Right atrium auricular region (tissue), 2 donors: ENCODE data around the gene YPEL4. TPM values are rescaled to one million over a fixed set of nuclear protein-coding genes. Genes with fewer than 3 reads are reported as not detected.

Source experiments
- DNase-seq: peaks from one replicate; pipeline ENCODE4 v3.0.0-alpha.2; 2019; ENCODE audit warnings: low spot score
- H3K27ac ChIP-seq, 2 donors: fragments of 200-600 bp; sonication (generic); 1 replicate in 1 of 2; 2 replicates in 1 of 2; pipeline ENCODE4 v1.5.1; 2016 to 2019
- H3K27me3 ChIP-seq, 2 donors: fragments of 200-600 bp; sonication (generic); one replicate each; pipeline versions ENCODE4 v1.5.1 to v1.6.0; 2017 to 2019
- H3K36me3 ChIP-seq: fragments of 200-600 bp; sonication (generic); one replicate; pipeline ENCODE4 v1.5.1; 2016
- H3K4me1 ChIP-seq, 2 donors: fragments of 200-600 bp; sonication (generic); one replicate each; pipeline versions ENCODE4 v1.5.1 to v1.6.0; 2017 to 2019
- H3K4me3 ChIP-seq, 2 donors: fragments of 200-600 bp; sonication (generic); 1 replicate in 1 of 2; 2 replicates in 1 of 2; pipeline ENCODE4 v1.5.1; 2017 to 2019; ENCODE audit warnings: mild to moderate bottlenecking in 1 of 2, moderate library complexity in 1 of 2
- H3K9me3 ChIP-seq, 2 donors: fragments of 200-600 bp; sonication (generic); one replicate each; pipeline ENCODE4 v1.5.1; 2019
- total RNA-seq, 2 donors: library from RNA; depleted of rRNA; stranded (reverse); fragments of >200 nt; gene quantifications; one replicate each; pipeline ENCODE4 v1.1.0, GENCODE V29; 2016
- TF ChIP-seq, protein P1 (sequence below), 2 donors: fragments of 200-600 bp; sonication (generic); IDR thresholded peaks; one replicate each; pipeline ENCODE4 v1.5.1; 2019; ENCODE audit warnings: antibody characterized with exemption in 2 of 2

YPEL4 gene
- total RNA-seq, 2 donors from 2014 or later: 0.55 to 0.63 TPM

DNA sequence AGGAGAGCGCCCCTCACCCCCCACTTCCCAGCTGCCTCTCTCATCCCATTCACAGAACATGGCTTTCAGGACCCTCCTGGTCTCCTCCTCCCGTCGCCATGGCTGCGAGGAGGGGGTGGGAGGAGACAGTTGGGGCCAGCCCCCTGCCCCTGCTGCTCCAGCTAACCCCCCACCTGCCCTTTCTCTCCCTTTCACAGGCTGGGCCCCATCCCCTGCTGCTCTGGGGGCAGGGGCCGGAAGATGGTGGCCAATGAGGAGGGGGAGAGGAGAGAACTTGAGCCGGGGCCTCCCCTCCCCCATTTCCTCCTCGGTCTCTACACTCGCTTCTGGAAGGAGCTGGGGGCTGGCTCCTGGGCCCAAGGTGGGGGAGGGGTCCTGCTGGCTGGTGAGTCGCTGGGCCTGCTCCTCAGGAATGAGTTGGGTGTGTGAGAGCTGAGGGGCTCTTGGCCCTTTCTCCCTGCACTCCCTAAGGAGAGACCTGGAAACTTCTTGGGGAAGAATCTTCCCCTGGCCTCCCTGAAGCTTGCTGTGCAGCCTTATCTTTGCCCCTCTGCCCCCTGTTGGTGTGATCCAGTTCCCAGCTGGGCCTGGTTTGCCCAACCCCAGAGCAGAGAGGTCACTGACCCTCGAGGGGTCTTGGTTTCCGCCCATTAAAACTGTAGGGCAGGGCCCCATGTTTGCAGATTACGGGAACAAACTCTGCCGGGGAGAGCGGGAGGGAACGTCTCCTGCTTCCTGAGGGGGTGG, 10.2 kb downstream of the YPEL4 start:
- Histone ChIP-seq H3K27ac (peak overlapping the region; percentile 9 to 17), H3K4me3 (peak overlapping the region; percentile 85), H3K9me3 (no peaks in the 10 kb centered on the region), H3K27me3 (no peaks in the 10 kb centered on the region), H3K36me3 (no peaks in the 10 kb centered on the region), H3K4me1 (peaks cover 0 to 37% of the 10 kb centered on the region in 2 donors)
- TF ChIP-seq, protein P1, sequence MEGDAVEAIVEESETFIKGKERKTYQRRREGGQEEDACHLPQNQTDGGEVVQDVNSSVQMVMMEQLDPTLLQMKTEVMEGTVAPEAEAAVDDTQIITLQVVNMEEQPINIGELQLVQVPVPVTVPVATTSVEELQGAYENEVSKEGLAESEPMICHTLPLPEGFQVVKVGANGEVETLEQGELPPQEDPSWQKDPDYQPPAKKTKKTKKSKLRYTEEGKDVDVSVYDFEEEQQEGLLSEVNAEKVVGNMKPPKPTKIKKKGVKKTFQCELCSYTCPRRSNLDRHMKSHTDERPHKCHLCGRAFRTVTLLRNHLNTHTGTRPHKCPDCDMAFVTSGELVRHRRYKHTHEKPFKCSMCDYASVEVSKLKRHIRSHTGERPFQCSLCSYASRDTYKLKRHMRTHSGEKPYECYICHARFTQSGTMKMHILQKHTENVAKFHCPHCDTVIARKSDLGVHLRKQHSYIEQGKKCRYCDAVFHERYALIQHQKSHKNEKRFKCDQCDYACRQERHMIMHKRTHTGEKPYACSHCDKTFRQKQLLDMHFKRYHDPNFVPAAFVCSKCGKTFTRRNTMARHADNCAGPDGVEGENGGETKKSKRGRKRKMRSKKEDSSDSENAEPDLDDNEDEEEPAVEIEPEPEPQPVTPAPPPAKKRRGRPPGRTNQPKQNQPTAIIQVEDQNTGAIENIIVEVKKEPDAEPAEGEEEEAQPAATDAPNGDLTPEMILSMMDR (IDR thresholded peaks at IDR 0.05): no peak
- DNase-seq: no peak

DNA sequence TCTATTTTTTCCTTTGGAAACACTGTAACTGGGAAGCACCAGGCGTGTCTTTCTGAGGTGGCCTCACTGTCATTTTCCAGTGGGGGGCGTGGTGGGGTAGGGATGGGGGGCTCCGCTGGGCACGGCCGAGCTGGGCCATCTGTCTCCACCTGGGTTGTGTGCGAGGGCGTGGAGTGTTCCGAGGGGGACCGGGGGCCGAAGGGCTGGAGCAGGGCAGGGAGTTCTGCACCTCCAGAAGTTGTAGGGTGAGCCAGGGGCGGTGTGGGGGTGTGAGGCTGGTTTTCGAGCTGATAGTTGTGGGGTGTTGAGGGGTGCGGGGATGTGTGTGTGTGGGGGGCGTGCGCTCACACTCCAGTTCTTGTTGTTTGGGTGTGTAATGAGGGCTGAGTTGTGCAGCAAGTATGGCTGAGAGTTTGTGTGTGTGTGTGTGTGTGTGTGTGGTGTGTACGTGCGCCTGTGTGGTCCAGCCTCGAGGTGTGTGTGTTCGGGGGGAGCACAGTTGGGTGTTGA, 10.8 kb downstream of the YPEL4 start:
- TF ChIP-seq, protein P1 (IDR thresholded peaks at IDR 0.05): no peak
- Histone ChIP-seq H3K4me3 (peak overlapping the region; percentile 85), H3K4me1 (peaks cover 0 to 35% of the 10 kb centered on the region in 2 donors), H3K27me3 (no peaks in the 10 kb centered on the region), H3K27ac (peak overlapping the region in 1 of 2 donors; percentile 84), H3K36me3 (no peaks in the 10 kb centered on the region), H3K9me3 (no peaks in the 10 kb centered on the region)
- DNase-seq: no peak

DNA sequence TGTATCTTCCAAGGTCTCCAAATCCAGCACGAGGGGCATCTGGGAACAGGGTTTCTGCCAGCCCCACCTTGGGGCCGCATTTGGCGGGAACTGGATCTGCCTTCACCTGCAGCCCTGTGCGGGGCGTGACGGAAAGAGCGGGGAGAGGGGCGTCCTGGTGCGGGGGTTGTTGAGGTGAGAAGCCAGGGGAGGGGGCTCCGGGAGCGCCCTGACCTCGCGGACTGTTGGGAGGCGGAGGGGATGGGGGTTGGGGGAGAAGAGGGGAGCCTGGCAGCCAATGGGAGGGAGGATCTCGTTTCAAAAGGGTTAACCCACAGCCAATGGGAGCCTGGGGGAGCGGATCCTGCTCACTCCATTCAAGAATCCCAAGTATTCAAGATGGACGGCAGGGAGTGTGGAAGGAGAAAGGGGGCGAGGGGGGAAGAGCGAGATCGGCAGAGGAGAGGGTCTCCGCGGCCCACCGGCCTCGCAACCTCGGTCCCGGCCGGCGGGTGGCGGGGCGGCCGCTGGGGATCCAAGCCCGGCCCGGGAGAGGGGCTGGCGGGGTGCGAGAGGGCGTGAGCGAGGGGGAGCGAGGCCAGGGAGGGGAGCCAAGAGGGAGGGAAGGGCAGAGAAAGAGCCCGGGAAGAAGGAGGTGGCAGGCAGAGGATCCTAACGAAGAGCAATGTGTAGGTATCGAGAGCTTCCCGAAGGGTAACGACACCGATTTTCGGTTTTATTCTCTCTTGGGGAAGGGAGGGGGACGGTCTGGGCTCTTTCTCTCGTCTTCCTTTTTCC, 11.5 kb downstream of the YPEL4 start:
- no peaks in the 10 kb centered on the region for H3K36me3 ChIP-seq
- peaks cover 0 to 35% of the 10 kb centered on the region in 2 donors for H3K4me1 ChIP-seq
- DNase-seq: peak; percentile 82
- H3K9me3 ChIP-seq: no peaks in the 10 kb centered on the region
- peak overlapping the region; percentile 85 for H3K4me3 ChIP-seq
- no peaks in the 10 kb centered on the region for H3K27me3 ChIP-seq
- H3K27ac ChIP-seq: peak overlapping the region; percentile 73 to 84
- TF ChIP-seq, protein P1 (IDR thresholded peaks at IDR 0.05): no peak

DNA sequence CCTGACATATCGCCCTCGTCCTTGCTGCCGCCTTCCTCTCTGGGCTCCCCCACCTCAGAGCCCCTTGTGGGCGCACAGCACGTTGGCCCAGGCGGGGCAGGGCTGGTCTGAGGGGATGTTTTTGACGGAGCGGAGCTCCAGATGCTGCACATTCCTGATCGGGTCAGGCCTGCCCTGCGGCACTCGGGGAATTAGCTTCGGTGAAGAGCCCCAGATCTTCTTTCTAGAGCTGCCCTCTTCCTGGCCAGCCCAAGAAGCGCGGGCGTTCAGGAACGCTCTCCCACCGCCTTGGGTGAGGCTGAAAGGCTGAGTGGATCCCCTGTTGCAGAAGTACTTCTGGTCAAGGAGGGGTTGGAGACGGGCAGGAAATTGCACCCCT, 12.1 kb downstream of the YPEL4 start:
- Histone ChIP-seq H3K27ac (peak overlapping the region in 1 of 2 donors; percentile 73), H3K4me3 (peak overlapping the region; percentile 85), H3K36me3 (no peaks in the 10 kb centered on the region), H3K9me3 (no peaks in the 10 kb centered on the region), H3K27me3 (no peaks in the 10 kb centered on the region), H3K4me1 (peaks cover 0 to 35% of the 10 kb centered on the region in 2 donors)
- DNase-seq: no peak
- TF ChIP-seq, protein P1 (IDR thresholded peaks at IDR 0.05): no peak

DNA sequence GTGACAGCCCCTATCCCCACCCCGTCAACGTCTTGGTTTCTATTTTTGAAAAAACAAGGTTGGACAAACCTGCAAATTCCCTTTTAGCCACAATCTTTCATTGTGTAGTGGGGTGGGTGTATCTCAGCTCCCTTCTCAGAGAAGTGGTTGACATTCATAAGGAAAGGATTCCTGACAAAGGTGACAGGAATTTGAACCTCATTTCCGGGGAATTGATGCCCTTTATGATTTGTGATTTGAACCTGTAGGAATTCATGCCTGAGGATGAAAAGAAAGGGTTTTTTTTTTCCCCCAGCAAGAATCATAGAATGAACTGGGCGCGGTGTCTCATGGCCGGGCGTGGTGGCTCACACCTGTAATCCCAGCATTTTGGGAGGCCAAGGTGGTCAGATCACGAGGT, 14.5 kb downstream of the YPEL4 start:
- TF ChIP-seq, protein P1 (IDR thresholded peaks at IDR 0.05): no peak
- peaks cover 0 to 22% of the 10 kb centered on the region in 2 donors for H3K4me1 ChIP-seq
- no peaks in the 10 kb centered on the region for H3K27me3 ChIP-seq
- H3K4me3 ChIP-seq: no peak overlapping the region
- no peak for DNase-seq
- no peaks in the 10 kb centered on the region for H3K9me3 ChIP-seq
- no peaks in the 10 kb centered on the region for H3K36me3 ChIP-seq
- no peak overlapping the region for H3K27ac ChIP-seq
